Measurements from ENCODE around the gene SESN1.
"Not testable (repeated sequence)": the region's sequence is repeated elsewhere in the genome, so short reads cannot be mapped to it uniquely, and the experiment has no call there.

SESN1 gene

DNA sequence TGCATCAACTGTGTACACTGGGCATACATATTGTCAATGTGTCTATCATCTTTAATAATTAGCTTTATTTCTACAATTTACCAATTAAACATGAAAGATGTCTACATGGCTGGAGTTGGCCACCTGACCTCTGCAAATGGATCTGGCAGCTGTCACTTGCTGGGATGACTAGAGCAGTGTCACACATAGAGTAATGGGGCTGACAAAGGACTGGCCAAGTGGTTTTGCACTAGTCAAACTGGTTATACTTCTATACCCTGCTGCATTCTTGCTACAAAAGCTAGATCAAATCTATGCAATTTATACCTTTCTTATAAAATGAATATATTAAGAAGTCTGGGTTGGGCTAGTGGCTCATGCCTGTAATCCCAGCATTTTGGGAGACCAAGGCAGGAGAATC lies 99.3 kb downstream of the SESN1 start:
- no peak for DNase-seq

DNA sequence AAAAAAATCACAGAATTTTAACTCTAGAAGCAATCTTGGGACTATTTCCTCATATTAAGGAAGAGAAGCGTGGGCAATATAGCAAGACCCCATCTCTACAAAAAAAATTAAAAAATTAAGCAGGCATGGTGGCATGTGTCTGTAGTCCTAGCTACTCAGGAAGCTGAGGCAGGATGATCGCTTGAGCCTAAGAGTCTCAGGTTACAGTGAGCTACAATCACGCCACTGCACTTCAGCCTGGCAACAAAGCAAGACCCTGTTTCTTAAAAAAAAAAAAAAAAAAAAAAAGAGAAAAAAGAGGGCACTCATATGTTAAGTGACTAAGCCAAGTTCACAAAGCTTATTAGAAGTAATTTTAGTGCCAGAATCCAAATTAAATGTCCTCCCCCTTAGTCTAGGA lies 100.8 kb downstream of the SESN1 start:
- DNase-seq, result no peak

DNA sequence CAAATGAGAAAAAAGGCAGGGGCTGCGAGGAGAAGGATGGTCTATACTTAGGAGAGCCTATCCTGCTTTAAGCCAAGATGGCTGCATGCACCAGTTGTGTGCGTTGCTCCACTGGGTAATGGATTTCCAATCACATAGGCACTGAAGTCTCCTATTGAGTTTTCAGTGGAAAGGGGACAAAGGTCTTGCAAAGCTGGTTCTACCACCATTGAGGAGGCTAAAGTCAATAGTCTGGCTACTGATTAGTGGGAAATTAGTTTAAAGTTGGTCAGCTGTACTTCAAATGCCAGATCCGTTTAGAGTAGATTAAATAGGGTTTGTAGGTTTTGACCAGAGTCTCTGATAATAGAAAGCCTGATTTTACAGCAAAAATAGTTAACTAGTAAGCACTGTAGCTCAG lies 104.9 kb downstream of the SESN1 start:
- no peak for DNase-seq

DNA sequence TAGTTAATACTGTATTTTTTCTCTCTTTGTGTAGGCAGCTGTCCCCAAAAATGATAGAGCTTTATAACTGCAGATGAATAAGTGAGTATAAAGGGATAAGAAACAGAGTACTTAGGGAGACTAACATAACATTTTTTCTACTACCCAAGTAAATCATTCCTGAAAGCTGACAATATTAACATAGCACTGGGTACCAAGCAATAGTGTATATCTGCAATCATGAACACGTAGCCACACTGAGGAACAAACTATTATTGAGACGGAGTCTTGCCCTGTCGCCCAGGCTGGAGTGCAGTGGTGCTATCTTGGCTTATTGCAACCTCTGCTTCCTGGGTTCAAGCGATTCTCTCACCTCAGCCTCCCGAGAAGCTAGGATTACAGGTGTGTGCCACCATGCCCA lies 105.9 kb downstream of the SESN1 start:
- DNase-seq, result no peak

DNA sequence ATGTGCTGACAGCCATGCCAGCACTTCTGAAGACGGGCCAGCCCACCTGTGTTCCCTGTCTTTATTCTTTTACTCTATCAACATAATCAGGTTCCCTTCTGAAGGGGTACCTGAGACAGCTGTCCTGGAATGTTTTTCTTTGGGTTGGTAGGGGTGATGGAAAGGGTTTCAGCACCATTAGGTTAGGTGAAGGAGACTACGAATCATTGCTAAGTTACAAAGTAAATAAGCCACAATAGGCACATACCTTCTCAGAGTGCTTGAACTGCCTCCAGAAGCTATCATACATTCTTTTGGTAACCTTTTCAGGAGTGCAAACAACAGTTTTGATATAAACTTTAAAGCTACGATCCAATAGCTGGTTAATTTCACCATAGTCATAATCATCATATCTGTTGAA lies 106.3 kb downstream of the SESN1 start:
- no peak for DNase-seq

DNA sequence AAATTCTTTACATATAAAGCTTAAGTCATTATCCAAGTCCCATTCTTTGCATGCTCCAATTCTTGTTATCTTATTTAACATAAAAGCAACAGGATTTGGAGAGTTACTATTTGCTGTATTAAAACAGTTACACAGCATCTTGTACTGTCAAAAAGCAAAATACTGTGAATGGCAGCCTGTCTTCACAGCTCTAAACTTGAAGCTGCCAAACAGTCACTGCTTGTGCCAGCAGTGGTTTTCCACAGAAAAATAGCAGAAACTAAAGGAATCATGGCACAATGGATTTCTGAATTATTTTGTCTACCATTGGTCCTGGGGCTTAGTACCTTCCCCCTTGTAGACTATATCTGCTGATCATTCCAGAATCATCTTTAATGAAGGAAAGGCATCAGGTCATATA lies 107.5 kb downstream of the SESN1 start:
- no peak for DNase-seq

DNA sequence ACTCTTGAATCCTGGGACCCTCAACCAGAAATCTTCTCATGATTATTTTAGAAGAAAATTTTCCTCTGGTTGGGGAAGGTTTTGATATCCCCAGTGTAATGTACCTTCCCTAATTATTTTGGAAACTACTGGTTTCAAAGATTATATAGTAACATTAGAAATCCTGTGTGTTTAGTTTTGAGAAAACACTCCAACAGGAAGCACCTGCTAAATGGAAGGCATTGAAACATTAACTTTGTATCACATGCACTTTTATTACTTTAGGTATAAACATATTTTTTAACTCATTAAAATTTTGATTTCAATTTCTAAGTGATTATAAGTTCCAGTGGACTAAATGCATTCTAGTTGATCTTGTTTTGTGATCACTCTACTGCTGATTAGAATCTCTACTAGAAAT lies 109.3 kb downstream of the SESN1 start:
- DNase-seq, result no peak

DNA sequence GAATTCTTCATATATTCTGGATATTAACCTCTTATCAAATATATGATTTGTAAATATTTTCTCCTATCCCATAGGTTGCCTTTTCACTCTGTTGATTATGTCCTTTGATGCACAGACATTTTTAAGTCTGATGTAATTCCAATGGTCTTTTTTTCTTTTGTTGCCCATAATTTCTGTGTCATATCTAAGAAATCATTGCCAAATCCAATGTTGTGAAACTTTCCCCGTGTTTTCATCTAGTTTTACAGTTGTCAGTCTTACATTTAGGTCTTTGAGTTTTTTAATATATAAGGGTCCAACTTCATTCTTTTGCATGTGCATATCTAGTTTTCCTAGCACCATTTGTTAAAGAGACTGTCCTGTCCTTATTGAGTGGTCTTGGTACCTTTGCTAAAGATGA lies 111.5 kb downstream of the SESN1 start:
- no peak for DNase-seq

DNA sequence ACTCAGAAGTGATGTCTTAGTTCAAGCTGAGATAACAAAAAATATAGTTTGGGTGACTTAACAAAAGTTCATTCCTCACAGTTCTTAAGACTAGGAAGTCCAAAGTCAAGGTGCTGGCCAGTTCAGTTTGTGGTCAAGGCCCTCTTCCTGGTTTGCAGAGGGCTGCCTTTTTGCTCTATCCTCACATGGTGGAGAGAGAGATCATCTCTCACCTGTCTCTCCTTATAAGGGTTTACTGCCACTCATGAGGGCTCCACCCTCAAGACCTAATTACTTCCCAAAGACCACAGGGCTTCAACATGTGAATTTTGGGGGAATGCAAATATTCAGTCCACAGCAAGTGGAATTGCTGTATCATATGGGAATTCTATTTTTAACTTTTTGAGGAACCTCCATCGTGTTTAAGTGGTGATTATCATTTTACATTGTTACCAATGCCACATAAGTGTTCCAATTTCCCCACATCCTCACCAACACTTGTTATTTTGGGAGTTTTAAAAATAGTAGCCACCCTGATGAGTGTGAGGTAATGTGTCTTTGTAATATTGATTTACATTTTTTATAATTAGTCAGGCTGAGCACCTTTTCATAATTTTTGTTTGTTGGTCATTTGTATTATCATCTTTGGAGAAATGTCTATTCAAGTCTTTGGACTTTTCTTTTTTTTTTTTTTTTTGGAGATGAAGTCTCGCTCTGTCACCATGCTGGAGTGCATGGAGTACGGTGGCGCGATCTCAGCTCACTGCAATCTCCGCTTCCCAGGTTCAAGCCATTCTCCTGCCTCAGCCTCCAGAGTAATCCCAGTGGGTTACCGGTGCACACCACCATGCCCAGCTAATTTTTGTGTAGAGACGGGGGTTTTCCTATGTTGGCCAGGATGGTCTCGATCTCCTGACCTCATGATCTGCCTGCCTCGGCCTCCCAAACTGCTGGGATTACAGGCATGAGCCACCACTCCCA lies 112.2 kb downstream of the SESN1 start:
- no peak for DNase-seq

DNA sequence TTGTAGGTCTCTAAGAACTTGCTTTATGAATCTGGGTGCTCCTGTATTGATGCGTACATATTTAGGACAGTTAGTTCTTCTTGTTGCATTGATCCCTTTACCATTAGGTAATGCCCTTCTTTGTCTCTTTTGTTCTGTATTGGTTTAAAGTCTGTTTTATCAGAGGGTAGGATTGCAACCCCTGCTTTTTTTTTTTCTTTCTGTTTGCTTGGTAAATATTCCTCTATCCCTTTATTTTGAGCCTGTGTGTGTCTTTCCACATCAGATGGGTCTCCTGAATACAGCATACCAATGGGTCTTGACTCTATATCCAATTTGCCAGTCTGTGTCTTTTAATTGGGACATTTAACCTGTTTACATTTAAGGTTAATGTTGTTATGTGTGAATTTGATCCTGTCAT lies 116.0 kb downstream of the SESN1 start:
- not testable (repeated sequence) for DNase-seq

DNA sequence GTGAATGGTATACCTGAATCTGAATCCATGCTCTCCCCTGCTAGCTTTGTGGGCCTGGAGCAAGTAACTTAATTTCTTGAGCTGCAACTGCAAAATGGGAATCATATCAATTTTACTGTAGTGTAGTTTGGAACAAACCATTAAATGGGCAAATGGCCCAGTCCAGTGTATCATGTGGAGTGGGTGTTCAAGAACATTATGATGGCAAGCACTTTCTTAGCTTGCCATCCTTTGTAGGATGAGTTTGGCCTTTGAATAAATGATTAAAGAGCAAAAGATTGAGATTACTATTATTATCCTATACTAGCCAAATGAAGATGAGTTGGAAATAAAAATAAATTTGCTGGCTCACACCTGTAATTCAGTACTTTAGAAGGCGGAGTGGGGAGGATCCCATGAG lies 120.4 kb downstream of the SESN1 start:
- no peak for DNase-seq

DNA sequence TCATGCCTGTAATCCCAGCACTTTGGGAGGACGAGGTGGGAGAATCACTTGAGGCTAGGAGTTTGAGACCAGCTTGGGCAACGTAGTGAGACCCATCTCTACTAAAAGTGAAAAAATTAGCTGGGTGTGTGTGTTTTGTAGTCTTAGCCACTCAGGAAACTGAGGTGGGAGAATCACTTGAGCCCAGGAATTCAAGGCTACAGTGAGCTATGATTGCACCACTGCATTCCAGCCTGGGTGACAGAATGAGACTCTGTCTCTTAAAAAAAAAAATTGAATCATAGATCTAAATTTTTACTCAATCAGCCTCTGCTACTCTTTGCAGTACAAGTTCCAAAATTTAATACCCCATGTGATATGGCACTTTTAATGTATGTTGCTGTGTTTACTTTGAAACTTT lies 124.9 kb downstream of the SESN1 start:
- no peak for DNase-seq

DNA sequence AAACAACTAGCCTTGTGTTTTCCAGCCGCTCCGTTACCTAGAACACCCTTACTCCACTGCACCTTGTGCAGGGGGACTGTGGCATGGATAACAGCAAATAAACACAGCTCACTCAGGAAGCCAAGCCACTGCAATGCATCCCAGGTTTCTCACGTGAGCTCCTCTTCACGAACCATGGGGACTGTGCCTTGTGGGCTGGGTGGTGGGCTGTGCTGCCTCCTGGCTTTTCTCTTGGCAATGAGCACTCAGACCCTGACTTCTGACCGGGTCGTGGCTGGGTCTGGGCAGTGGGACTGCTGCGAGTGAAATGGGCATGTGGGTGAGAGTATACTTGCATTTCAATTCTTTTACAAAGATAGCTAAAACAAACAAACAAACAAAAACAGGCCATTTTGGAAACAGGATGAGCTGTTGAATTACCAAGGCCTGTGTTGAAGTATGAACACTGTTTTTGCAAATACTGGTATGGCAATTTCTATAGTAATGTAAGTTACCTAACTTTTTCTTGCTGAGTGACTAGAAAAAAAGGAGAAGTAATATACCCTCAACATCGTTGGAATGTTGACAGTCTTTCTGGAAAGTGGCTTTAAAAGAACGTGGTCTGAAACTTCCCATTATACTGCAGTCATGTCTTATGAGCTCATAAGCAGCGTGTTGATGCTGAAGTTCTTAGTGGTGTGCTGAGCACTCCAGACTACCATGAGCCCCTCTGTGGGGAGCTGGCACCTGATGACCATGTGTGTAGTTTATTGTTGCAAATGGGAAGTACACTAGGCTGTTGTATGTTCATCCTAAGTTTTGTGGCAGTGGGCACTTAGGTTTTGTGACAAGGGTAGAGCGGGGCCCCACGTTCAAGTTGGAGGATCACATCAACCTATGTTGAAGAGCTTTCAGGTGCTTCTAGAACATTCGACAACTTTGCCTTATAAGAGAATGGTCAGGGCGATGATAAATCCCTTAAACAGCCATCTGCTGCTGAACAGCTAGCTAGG lies 126.0 kb downstream of the SESN1 start:
- DNase-seq, result no peak

DNA sequence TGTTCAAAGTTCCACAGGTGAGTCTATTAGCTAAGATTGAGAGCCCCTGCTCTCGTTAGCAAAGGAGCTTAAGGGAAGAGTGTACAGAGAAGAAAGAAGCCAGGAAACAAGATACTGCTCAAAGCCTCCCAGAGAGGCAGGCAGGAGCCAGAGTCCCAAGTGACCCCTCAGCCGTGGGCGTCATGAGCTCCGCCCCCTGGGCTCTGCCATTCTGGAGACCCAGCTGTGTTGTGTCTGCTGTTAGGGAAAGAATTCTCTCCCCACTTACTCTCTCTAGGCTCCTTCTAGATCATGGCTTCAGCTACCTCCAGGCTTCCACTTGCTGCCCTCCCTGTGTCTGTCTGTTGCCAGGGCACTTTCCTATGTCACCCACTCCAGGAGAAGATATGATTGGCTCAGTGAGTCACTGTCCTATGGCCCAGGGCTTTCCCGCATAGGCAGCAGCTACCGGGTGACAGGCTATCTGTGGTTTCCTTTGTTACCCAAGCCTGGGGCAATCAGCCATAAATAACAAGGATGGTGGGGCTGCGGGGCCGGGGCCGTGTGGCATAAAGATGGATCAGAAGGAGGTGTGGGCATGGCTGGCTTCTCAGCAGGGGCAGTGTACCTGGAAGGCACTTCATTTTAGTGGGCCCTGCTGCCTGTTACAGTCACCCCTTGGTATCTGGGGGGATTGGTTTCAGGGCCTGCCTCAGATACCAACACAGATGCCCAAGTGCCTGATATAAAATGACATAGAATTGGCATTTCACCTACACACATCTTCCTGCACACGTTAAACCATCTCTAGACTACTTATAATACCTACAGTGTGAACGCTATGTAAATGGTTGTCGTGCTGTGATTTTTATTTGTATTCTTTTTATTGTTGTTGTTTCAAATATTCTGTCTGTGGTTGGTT lies 127.5 kb downstream of the SESN1 start:
- DNase-seq, result peak; percentile 61

DNA sequence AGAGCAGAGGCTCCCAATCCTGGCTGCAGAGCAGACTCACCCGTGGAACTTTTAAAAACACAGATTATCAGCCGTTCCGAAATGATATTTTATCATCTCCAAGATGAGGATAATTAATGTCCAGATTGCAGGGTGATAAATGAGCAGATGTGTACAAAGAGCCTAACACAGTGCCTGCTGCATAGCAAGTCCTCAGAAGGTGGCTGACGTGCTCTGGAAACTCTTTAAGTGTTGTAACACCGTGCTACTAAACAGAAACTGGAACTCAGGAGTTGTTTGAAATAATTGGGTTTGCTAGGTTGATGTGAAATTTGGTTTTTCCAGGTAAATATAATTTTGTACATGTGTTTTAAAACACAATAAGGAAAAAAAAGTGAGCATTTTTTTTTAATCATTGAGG lies 128.4 kb downstream of the SESN1 start:
- DNase-seq, result no peak

DNA sequence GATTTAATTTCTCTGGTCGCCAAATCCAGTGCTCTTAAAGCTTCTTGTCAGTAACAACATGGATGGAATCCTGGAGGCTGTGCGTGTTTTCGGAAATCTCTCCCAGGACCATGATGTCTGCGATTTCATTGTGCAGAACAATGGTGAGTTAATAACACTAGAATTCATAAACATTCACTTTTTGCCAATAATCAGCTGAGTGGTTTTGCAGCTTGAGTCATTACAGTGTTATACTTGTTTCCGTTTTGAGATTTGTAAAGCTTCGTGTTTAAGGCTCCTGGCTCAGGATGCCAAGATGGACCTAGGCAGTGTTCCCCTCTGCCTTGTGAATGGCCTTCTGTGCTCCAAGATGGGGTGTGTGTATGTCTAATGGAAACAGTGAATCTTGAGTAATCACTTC lies 132.7 kb downstream of the SESN1 start:
- no peak for DNase-seq

DNA sequence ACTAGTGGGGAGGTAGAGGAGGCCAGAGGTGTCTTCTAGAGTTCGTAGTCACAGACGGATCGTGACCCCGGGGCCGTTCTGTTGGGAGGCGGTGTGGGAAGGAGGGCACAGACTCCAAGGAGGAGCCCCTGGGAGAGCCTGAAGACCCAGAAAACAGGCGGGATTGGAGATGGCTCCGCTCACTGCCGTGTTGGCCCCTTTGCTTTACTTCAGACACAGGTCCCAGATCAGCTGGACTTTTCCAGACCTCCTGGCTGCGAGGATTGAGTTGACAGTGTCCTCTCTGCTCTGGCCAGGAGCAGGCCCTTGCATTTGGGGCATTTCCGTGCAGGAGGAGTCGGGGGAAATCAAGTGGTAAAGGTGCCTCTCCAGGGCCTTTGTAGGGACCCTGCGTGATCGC lies 133.6 kb downstream of the SESN1 start:
- DNase-seq, result no peak

DNA sequence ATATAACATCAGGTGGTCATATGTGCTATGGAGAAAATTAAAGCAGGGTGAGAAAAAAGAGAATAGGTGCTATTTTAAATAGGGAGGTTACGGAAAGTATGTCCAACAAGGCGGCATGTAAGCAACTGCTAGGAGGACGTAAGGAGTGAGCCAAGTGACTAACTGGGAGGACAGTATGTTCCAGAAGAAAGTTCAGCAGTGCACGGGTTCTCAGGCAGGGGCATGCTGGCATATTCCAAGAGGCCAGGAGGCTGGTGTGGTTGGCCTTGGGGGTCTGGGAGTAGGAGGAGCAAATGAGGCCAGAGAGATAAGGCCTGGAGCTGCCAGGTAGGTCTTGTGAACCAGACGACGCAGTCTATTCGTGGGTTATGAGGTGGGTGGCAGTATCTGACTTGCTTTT lies 134.0 kb downstream of the SESN1 start:
- DNase-seq, result no peak

DNA sequence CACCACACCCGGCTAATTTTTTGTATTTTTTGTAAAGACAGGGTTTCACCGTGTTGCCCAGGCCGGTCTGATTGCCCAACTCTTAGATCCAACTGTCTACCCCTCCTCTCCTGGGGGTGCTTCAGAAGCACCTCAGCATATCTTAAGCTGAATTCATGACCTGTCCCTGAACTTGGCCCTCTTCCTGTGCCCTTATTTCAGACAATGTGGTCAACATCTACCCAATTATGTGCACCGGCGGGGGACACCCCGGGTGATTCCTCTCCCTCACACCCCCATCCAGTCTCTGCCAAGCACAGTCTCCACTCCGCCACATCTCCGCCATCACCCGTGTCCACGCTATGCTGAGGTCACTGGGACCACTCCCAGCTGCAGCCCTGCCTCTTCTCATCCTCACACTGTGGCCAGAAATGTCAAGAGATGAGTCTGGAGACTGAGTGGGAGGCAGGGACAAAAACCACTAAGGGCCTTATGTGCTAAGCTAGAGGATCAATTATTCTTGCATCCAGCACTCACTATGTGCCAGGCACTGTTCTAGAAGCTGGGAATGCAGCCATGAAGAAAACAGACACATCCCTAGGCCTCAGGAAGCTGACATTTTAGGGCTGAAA lies 134.6 kb downstream of the SESN1 start:
- DNase-seq, result no peak

DNA sequence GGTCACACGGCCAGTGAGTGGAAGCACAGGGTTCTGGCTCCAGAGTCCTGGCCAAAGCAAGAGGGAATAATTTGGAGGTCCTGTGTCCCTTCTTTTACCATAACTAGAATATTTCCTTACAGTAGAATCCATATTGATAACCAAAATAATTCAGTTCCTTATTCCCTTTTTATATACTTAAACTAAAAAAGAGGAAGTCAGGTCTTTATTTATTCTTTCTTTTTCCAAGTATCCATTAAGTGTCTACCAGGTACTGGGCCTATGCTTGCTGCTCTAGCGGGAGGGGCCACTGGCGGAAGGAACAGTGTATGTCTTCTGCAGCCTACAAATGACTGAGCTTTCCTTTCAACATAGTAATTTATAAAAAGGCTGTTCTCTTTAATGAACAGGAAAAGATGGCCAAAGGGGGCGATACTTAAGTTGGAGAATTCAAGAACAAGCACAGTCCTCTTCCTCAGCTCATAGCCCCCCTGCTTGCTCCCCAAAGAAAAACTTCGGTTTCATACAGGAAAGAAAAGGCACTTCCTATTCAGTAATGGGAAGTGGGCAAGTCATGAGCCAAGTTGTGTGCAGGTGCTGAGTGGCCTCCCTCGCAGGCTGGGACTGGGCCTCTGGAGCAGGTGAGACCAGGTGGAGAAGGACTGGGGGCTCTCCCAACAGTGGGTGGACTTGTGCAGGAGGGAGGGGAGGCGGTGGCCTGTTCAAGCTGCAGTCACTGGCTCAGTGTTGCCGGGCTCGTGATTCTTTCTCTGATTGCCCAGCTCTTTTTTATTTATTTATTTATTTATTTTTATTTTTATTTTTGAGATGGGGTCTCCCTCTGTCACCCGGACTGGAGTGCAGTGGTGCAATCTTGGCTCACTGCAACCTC lies 135.5 kb downstream of the SESN1 start:
- DNase-seq, result no peak

DNA sequence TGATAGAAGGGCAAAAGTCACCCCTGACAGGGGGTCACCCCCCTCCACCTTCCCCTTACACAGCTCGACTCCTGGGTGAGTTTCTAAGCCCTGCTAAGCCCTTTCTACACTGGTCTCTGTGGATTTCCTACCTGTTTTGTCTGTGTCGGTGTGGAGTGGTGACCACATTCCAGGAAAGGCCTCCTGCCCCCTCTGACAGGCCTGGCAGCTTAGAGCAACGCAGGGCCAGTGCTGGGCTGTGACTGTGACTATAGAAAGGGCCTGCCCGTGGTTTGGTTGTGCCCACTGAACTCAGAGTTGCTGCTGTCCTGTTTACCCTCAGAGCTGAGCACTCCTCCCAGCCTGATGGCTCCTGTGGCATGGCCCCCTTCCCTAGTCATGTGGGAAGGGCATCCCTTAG lies 137.4 kb downstream of the SESN1 start:
- no peak for DNase-seq

Data from SHP77 treated with DMSO at 0.1 percent for 48 hours (cell line).